Measurements from ENCODE around the gene CEP126. TPM values are rescaled to one million over a fixed set of nuclear protein-coding genes. Genes with fewer than 3 reads are reported as not detected.

The CEP126 gene
- total and polyA plus RNA-seq, 10 donors, result 0.76 to 4.4 (median 2.6) TPM

- H3K4me1 ChIP-seq, result peaks cover 0 to 2% (median 0%) of the 10 kb centered on the region in 6 donors
- intact Hi-C loops (cut with DNase I; ENCODE audit: low total_unique reads), result no loop called here
- peaks cover 0 to 11% (median 0%) of the 10 kb centered on the region in 7 donors for H3K27me3 ChIP-seq (replicated peaks in 1 of 7)
- no peak for DNase-seq
- 39 to 50% (median 39%) methylated on average over 3 of the region's 3 CpGs for WGBS, 5 donors
- no peak overlapping the region for H3K27ac ChIP-seq
- H3K9me3 ChIP-seq, result no peaks in the 10 kb centered on the region
- H3K4me3 ChIP-seq, result no peak overlapping the region
- TF ChIP-seq POLR2A (IDR thresholded peaks at IDR 0.05) (no peak), CTCF (IDR thresholded peaks at IDR 0.05 in 8 of 11, conservative IDR thresholded peaks at IDR 0.05 in 3 of 11) (no peak), POLR2AphosphoS5 (IDR thresholded peaks at IDR 0.05) (no peak)
- no peaks in the 10 kb centered on the region for H3K36me3 ChIP-seq
Measured at GRCh38 chr11:102012946-102013345, 98.1 kb downstream of the CEP126 start.

- DNase-seq, result no peak
- TF ChIP-seq CTCF (IDR thresholded peaks at IDR 0.05 in 8 of 11, conservative IDR thresholded peaks at IDR 0.05 in 3 of 11) (no peak), POLR2AphosphoS5 (IDR thresholded peaks at IDR 0.05) (no peak), POLR2A (IDR thresholded peaks at IDR 0.05) (no peak)
- no peaks in the 10 kb centered on the region for H3K9me3 ChIP-seq
- intact Hi-C loops (cut with DNase I; ENCODE audit: low total_unique reads), result no loop called here
- no peaks in the 10 kb centered on the region for H3K36me3 ChIP-seq
- no peak overlapping the region for H3K27ac ChIP-seq
- peaks cover 0 to 11% (median 0%) of the 10 kb centered on the region in 7 donors for H3K27me3 ChIP-seq (replicated peaks in 1 of 7)
- H3K4me3 ChIP-seq, result no peak overlapping the region
- no peaks in the 10 kb centered on the region for H3K4me1 ChIP-seq
- WGBS, 5 donors, result 89 to 94% (median 91%) methylated on average over 5 of the region's 5 CpGs
Measured at GRCh38 chr11:102014756-102015155, 99.9 kb downstream of the CEP126 start.

DNA sequence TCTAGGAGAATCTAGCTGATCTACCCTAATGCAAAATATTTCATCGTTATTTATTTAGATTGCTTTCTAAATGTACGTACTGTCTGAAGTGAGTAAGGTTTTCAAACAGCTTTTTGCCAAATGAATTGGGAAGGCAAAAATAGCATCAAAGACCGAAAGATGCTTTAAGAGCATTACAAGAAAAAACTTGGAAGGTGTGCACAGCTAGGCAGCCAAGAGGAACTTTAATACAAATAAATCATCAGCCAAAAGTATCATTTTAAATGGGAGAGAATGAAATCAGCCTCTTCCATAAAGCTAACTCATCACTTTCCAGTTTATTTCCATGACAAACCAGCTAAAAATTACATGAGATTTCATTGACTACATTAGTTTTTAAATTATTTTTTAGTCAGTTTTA lies 102.2 kb downstream of the CEP126 start:
- 84 to 93% (median 91%) methylated on average over 3 of the region's 3 CpGs for WGBS, 5 donors

DNA sequence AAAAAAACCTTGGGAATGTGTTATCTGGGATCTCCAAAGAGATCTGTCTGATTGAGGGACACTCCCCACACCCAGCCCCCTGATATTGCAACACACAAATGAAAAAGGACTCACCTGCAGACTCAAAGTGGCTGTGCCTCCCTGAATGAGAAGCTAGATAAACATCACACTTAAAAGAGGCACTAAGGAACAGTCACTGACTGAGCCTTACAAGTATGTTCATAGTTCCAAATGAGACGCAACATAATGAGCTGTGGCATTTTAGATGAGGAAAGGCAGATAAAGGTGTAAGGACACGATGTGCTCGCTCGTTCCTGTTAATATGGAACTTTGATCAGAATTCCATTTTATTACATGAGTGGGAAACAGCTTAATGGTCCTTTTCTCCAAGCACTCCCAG lies 111.4 kb downstream of the CEP126 start:
- H3K4me3 ChIP-seq, result no peak overlapping the region
- no peaks in the 10 kb centered on the region for H3K36me3 ChIP-seq
- H3K9me3 ChIP-seq, result no peaks in the 10 kb centered on the region
- peaks cover 0 to 32% (median 0%) of the 10 kb centered on the region in 7 donors for H3K27me3 ChIP-seq (replicated peaks in 1 of 7)
- no peak for DNase-seq
- TF ChIP-seq POLR2AphosphoS5 (IDR thresholded peaks at IDR 0.05) (no peak), CTCF (IDR thresholded peaks at IDR 0.05 in 8 of 11, conservative IDR thresholded peaks at IDR 0.05 in 3 of 11) (no peak), POLR2A (IDR thresholded peaks at IDR 0.05) (no peak)
- WGBS, 5 donors, result 56 to 66% (median 59%) methylated on average over 4 of the region's 4 CpGs
- no peak overlapping the region for H3K27ac ChIP-seq
- no peaks in the 10 kb centered on the region for H3K4me1 ChIP-seq
- intact Hi-C loops (cut with DNase I; ENCODE audit: low total_unique reads), result no loop called here

More for the DNA sequence above, 102.2 kb downstream of the CEP126 start:
- no peak overlapping the region for H3K4me3 ChIP-seq
- H3K9me3 ChIP-seq, result no peaks in the 10 kb centered on the region
- H3K27ac ChIP-seq, result no peak overlapping the region
- no peaks in the 10 kb centered on the region for H3K36me3 ChIP-seq
- no peaks in the 10 kb centered on the region for H3K4me1 ChIP-seq
- no peak for TF ChIP-seq POLR2A (IDR thresholded peaks at IDR 0.05)
- no peak for TF ChIP-seq POLR2AphosphoS5 (IDR thresholded peaks at IDR 0.05)
- TF ChIP-seq CTCF (IDR thresholded peaks at IDR 0.05 in 8 of 11, conservative IDR thresholded peaks at IDR 0.05 in 3 of 11), result no peak
- DNase-seq, result no peak
- intact Hi-C loops (cut with DNase I; ENCODE audit: low total_unique reads), result no loop called here
- H3K27me3 ChIP-seq (replicated peaks in 1 of 7), result peaks cover 0 to 8% (median 0%) of the 10 kb centered on the region in 7 donors
